Measurements from ENCODE around the gene SLC41A1.

DNA sequence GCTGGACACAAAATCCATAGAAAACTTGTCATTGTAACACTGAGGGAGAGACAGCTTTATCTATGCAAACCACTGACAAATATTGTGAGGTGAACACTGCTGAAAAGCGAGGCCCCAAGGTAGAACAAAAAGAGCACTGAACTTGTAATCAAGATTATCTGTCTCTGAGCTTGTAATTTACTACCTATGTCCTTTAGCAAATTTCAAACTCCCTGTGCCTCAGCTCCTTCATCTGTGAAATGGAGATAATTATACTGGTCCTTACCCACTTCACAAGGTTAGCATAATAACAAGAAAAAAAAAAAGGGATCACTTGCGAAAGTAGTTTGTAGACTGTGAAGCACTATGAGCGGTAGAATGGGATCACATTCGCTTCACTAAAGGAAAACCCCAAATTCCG, 58.1 kb downstream of the SLC41A1 start:
- TF ChIP-seq, protein P1, sequence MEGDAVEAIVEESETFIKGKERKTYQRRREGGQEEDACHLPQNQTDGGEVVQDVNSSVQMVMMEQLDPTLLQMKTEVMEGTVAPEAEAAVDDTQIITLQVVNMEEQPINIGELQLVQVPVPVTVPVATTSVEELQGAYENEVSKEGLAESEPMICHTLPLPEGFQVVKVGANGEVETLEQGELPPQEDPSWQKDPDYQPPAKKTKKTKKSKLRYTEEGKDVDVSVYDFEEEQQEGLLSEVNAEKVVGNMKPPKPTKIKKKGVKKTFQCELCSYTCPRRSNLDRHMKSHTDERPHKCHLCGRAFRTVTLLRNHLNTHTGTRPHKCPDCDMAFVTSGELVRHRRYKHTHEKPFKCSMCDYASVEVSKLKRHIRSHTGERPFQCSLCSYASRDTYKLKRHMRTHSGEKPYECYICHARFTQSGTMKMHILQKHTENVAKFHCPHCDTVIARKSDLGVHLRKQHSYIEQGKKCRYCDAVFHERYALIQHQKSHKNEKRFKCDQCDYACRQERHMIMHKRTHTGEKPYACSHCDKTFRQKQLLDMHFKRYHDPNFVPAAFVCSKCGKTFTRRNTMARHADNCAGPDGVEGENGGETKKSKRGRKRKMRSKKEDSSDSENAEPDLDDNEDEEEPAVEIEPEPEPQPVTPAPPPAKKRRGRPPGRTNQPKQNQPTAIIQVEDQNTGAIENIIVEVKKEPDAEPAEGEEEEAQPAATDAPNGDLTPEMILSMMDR (IDR thresholded peaks at IDR 0.05; ENCODE audit: low read depth, low read length): no peak
- TF ChIP-seq MAX (IDR thresholded peaks at IDR 0.05; ENCODE audit: low read depth, low read length) (no peak), POLR2A (IDR thresholded peaks at IDR 0.05; ENCODE audit: extremely low read depth, insufficient read length) (no peak)

All from NB4 (cell line).